HepG2 (cell line): ENCODE measurements around the gene CISTR. TPM values are rescaled to one million over a fixed set of nuclear protein-coding genes. Genes with fewer than 3 reads are reported as not detected.

Experiments used
- ATAC-seq: fragments of 200-7000 bp; cut with Tn5 transposase; 3 replicates; pipeline ENCODE4 v1.9.1; 2020; ENCODE audit warnings: mild to moderate bottlenecking, moderate library complexity
- BruUV-seq: library from RNA; stranded (reverse); fragments of 400-500 nt; replicated peaks from 2 replicates; lab custom pipeline; 2021; lab: Mats Ljungman, UMichigan
- CTCF ChIA-PET: fragments of 300-600 bp; formaldehyde crosslinking; extraction: SDS; loops from one replicate; lab custom pipeline; 2021; ENCODE audit warnings: low total read pairs, inconsistent platforms, low intra/inter-chr PET ratio; lab: Yijun Ruan, JAX
- POLR2A ChIA-PET: fragments of 350-600 bp; sonication (Branson Sonifier 250); formaldehyde crosslinking; loops from one replicate; lab custom pipeline; 2020; ENCODE audit warnings: antibody characterized with exemption, inconsistent platforms; lab: Yijun Ruan, JAX
- DNase-seq: peaks from one replicate; pipeline ENCODE4 v3.0.0-alpha.2; 2015; ENCODE audit warnings: low spot score
- FAIRE-seq: peaks from 3 replicates; lab custom pipeline; 2011; peaks lifted over from hg19 to GRCh38; lab: Jason Lieb, UNC
- H2AFZ ChIP-seq: one replicate; pipeline ENCODE4 v1.6.1; 2011; ENCODE audit warnings: low read length, inconsistent platforms
- H3K27ac ChIP-seq: fragments of 300-600 bp; 3 replicates; pipeline ENCODE4 v1.8.0; 2011; ENCODE audit warnings: mixed run types, mild to moderate bottlenecking, mixed read lengths, low read length, inconsistent platforms; ENCODE audit not compliant: insufficient read depth; ENCODE audit errors: extremely low read length
- H3K27me3 ChIP-seq, 2 experiments: fragments of 200-600 bp in 1 of 2; 2 replicates in 1 of 2; 3 replicates in 1 of 2; pipeline versions ENCODE4 v1.6.0 to v1.8.0; 2011; ENCODE audit warnings: low read length in 2 of 2, mild to moderate bottlenecking in 2 of 2, moderate library complexity in 2 of 2, inconsistent platforms in 1 of 2; ENCODE audit not compliant: insufficient read depth in 2 of 2, control insufficient read depth in 1 of 2
- H3K36me3 ChIP-seq, 2 experiments: fragments of 200-600 bp in 1 of 2; replicated peaks in 1 of 2; 2 replicates in 1 of 2; 3 replicates in 1 of 2; pipeline versions ENCODE4 v1.5.1 to v1.8.0; 2011; ENCODE audit warnings: low read length in 2 of 2, inconsistent platforms in 1 of 2; ENCODE audit not compliant: insufficient read depth in 2 of 2, control insufficient read depth in 1 of 2
- H3K4me1 ChIP-seq: 2 replicates; pipeline ENCODE4 v1.5.1; 2012; ENCODE audit warnings: low read length, inconsistent platforms; ENCODE audit not compliant: insufficient read depth
- H3K4me2 ChIP-seq: 2 replicates; pipeline ENCODE4 v1.6.0; 2011; ENCODE audit warnings: low read depth, low read length, inconsistent platforms
- H3K4me3 ChIP-seq, 3 experiments: fragments of 200-600 bp in 1 of 3; sonication (generic), shearing (Covaris generic) in 1 of 3; replicated peaks in 1 of 3; 2 replicates each; pipeline ENCODE4 v1.5.1; 2011 to 2016; ENCODE audit warnings: low read length in 3 of 3, inconsistent platforms in 2 of 3, low read depth in 2 of 3, mild to moderate bottlenecking in 2 of 3, control low read depth in 1 of 3, mixed read lengths in 1 of 3; ENCODE audit not compliant: insufficient read depth in 1 of 3
- H3K79me2 ChIP-seq: one replicate; pipeline ENCODE4 v1.6.1; 2011; ENCODE audit warnings: low read length, inconsistent platforms; ENCODE audit not compliant: insufficient read depth
- H3K9ac ChIP-seq: 2 replicates; pipeline ENCODE4 v1.6.0; 2011; ENCODE audit warnings: mild to moderate bottlenecking, low read depth, low read length, inconsistent platforms; ENCODE audit not compliant: insufficient read depth
- H3K9me3 ChIP-seq: 2 replicates; pipeline ENCODE4 v1.5.1; 2012; ENCODE audit warnings: mild to moderate bottlenecking, low read length
- H4K20me1 ChIP-seq: 2 replicates; pipeline ENCODE4 v1.6.0; 2011; ENCODE audit warnings: inconsistent platforms, mild to moderate bottlenecking, low read length, moderate library complexity; ENCODE audit not compliant: insufficient read depth
- ARNT2 ChIP-seq: sonication (generic); formaldehyde crosslinking; IDR thresholded peaks from 2 replicates; pipeline ENCODE4 v1.8.0; 2022; ENCODE audit warnings: mild to moderate bottlenecking, low read depth, missing genetic modification reagents, moderate library complexity
- HNRNPH1 ChIP-seq: fragments of 200-400 bp; formaldehyde crosslinking; optimal IDR thresholded peaks from 2 replicates; pipeline ENCODE3; 2017; ENCODE audit warnings: mild to moderate bottlenecking, low read depth, low read length
- MEIS2 ChIP-seq: sonication (generic); formaldehyde crosslinking; IDR thresholded peaks from 2 replicates; pipeline ENCODE4 v1.9.0; 2021; ENCODE audit warnings: mild to moderate bottlenecking, missing genetic modification reagents
- SAFB2 ChIP-seq: sonication (generic); formaldehyde crosslinking; IDR thresholded peaks from 2 replicates; pipeline ENCODE4 v1.5.1; 2020; ENCODE audit warnings: missing genetic modification reagents, low read depth, mild to moderate bottlenecking, borderline replicate concordance
- SMC3 ChIP-seq: IDR thresholded peaks from 2 replicates; pipeline ENCODE4 v1.6.1; 2011; ENCODE audit warnings: low read length, improper control_type of control experiment
- SRSF4 ChIP-seq: fragments of 200-400 bp; formaldehyde crosslinking; IDR thresholded peaks from one replicate; pipeline ENCODE4 v1.6.1; 2018; ENCODE audit warnings: mild to moderate bottlenecking, low read depth, low read length, moderate library complexity; ENCODE audit not compliant: poor library complexity, severe bottlenecking
- ZNF263 ChIP-seq: sonication (generic); formaldehyde crosslinking; IDR thresholded peaks from 2 replicates; pipeline ENCODE4 v1.4.0; 2020; ENCODE audit warnings: missing genetic modification reagents
- ZNF782 ChIP-seq: sonication (generic); formaldehyde crosslinking; IDR thresholded peaks from 2 replicates; pipeline ENCODE4 v1.4.0; 2020; ENCODE audit warnings: missing genetic modification reagents, mild to moderate bottlenecking, borderline replicate concordance
- WGBS: methylation state at CpG from one replicate; pipeline ENCODE4 v1.1.6; 2017; ENCODE audit warnings: low lambda C conversion rate; 5-methylcytosine and 5-hydroxymethylcytosine counted together
- in situ Hi-C: cut with HindIII; loops from 2 replicates; pipeline ENCODE4 v1.10.0; 2017; ENCODE audit warnings: low pct_unique_long_range_greater_than_20kb; ENCODE audit not compliant: extremely low pct_ligation_motif_present
- intact Hi-C: fragments of 100-400 bp; cut with micrococcal nuclease; formaldehyde crosslinking; loops from one replicate; pipeline ENCODE4 v1.10.0; 2022; ENCODE audit not compliant: unreplicated experiment
- polyA plus RNA-seq, 8 experiments: library from polyadenylated mRNA; depleted of rRNA in 3 of 8; stranded (reverse) in 7 of 8; unstranded in 1 of 8; fragments of >200 nt; fragmentation: Illumina TruSeq in 4 of 8; extraction: Trizol in 4 of 8; gene quantifications; 2 replicates each; pipeline versions ENCODE4 v1.2.1 to v1.2.3, GENCODE V29; 2011 to 2016; ENCODE audit warnings: low read depth in 4 of 8, missing spikeins in 1 of 8, mixed read lengths in 1 of 8; ENCODE audit not compliant: insufficient read depth in 1 of 8
- total RNA-seq, 5 experiments: library from RNA; depleted of rRNA; stranded (reverse); fragments of >200 nt; fragmentation: Illumina TruSeq; extraction: Trizol; gene quantifications; 2 replicates each; pipeline ENCODE4 v1.2.3, GENCODE V29; 2016; ENCODE audit warnings: low read depth in 1 of 5
- TF ChIP-seq, protein P1 (sequence below): sonication (generic); formaldehyde crosslinking; conservative IDR thresholded peaks from 2 replicates; pipeline ENCODE4 v1.4.0; 2020; ENCODE audit warnings: missing genetic modification reagents
- TF ChIP-seq, protein P2 (sequence below): sonication (generic); formaldehyde crosslinking; IDR thresholded peaks from 2 replicates; pipeline ENCODE4 v1.5.1; 2020; ENCODE audit warnings: missing genetic modification reagents, mild to moderate bottlenecking, borderline replicate concordance
- TF ChIP-seq, protein P3 (sequence below): sonication (generic); formaldehyde crosslinking; IDR thresholded peaks from 2 replicates; pipeline ENCODE4 v1.4.0; 2020; ENCODE audit warnings: low read depth, mild to moderate bottlenecking, missing genetic modification reagents

Gene CISTR
- total and polyA plus RNA-seq, 2 of the 13 experiments (the other 11 are each of a cell fraction or from before 2014, with no cell fraction given), result not detected

DNA sequence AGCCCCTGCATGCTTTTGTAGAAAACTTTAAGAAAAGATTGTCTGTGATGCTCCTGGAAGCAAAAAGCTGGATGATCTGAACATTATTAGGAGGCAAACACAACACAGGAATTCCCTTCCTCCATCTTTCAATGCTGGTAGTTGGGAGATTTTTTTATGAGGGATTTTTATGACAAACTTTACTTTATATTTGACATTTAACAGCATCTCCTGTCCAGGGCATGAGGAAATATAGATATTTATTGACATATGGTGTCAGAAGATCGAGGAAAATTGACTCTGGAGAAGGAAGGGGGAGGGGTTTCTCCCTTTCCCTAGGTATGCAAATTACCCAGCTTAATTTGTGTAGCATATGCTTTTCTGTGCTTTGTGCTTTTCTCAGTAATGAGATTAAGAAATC is 37.8 kb upstream of the CISTR start (continued):
- TF ChIP-seq, protein P1, sequence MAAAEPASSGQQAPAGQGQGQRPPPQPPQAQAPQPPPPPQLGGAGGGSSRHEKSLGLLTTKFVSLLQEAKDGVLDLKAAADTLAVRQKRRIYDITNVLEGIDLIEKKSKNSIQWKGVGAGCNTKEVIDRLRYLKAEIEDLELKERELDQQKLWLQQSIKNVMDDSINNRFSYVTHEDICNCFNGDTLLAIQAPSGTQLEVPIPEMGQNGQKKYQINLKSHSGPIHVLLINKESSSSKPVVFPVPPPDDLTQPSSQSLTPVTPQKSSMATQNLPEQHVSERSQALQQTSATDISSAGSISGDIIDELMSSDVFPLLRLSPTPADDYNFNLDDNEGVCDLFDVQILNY (CRISPR knock-in tag), result no peak
- no peak for TF ChIP-seq SAFB2 (CRISPR knock-in tag)

DNA sequence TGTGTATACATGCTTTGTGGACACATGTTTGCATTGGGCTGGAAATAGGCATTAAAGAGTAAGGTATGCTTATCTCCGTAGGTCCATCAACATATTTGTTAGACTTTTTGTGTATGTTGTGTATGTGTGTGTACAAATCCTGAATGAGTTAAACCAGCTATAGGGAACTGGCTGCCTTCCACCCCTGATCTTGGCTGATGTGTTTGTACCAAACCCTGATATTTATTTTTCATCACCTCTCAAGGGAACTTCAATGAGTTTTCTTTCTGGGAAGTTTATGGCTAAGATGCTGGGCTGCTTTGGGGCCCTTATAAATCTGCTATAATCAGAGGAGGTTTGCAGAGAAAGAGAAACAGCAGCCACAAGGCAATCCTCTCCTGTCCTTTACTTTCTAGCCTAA is 37.1 kb upstream of the CISTR start:
- H3K79me2 ChIP-seq, result no peaks in the 10 kb centered on the region
- H2AFZ ChIP-seq, result no peak overlapping the region
- in situ Hi-C loops, result loop anchor here (25.0 kb wide), 1 partner anchor 148 kb away; the partner anchor contains the start of gene HOXC13
- POLR2A ChIA-PET, result no interaction called here
- intact Hi-C loops, result no loop called here
- no peaks in the 10 kb centered on the region for H4K20me1 ChIP-seq
- no peak for FAIRE-seq
- no peak overlapping the region for H3K4me3 ChIP-seq
- no peaks in the 10 kb centered on the region for H3K4me1 ChIP-seq
- no peak overlapping the region for H3K27ac ChIP-seq
- ATAC-seq, result no peak
- peaks cover 0 to 11% of the 10 kb centered on the region in 2 experiments; a peak in 3 of 5 replicates for H3K27me3 ChIP-seq
- H3K36me3 ChIP-seq, result no peaks in the 10 kb centered on the region
- no peak for TF ChIP-seq ZNF782 (CRISPR knock-in tag)
- 0% methylated on average over 1 of the region's 1 CpG for WGBS
- CTCF ChIA-PET, result no interaction called here
- H3K9me3 ChIP-seq, result no peaks in the 10 kb centered on the region
- no peak overlapping the region for H3K4me2 ChIP-seq
- BruUV-seq, result no TSS peak
- H3K9ac ChIP-seq, result no peak overlapping the region
- no peak for DNase-seq

DNA sequence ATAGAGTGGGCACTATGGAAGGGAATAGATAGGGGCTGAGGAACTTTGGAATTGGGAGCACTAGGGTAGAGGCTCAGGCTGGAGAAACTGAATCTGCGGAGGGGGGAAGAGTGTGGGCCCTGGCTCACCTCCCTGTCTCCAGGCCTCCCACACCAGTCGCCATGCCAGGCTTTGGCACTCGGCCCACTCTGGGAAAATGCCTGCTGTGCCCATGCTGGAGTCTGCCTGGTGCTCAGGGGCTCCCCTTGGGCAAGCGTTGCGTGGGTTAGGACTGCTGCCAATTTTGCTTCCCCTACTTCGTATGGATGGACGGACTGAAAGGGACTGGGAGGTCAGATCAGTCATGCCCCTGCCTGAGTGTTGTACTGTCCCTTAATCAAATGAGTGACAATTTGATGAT is 34.6 kb upstream of the CISTR start:
- Histone ChIP-seq H3K9me3 (no peaks in the 10 kb centered on the region), H3K27ac (no peak overlapping the region), H4K20me1 (no peaks in the 10 kb centered on the region), H3K9ac (no peak overlapping the region), H2AFZ (no peak overlapping the region), H3K79me2 (no peaks in the 10 kb centered on the region), H3K36me3 (no peaks in the 10 kb centered on the region), H3K4me2 (no peak overlapping the region), H3K27me3 (peaks cover 0 to 20% of the 10 kb centered on the region in 2 experiments; a peak in 3 of 5 replicates), H3K4me3 (no peak overlapping the region), H3K4me1 (no peaks in the 10 kb centered on the region)
- POLR2A ChIA-PET, result no interaction called here
- no peak for DNase-seq
- no TSS peak for BruUV-seq
- ATAC-seq, result no peak
- CTCF ChIA-PET, result no interaction called here
- 12% methylated on average over 5 of the region's 7 CpGs for WGBS
- FAIRE-seq, result no peak
- in situ Hi-C loops (loop anchor here (25.0 kb wide), 1 partner anchor 151 kb away; the partner anchor contains the start of gene HOXC13), intact Hi-C loops (no loop called here)
- no peak for TF ChIP-seq SRSF4
- TF ChIP-seq ARNT2, result no peak
- TF ChIP-seq, protein P2, sequence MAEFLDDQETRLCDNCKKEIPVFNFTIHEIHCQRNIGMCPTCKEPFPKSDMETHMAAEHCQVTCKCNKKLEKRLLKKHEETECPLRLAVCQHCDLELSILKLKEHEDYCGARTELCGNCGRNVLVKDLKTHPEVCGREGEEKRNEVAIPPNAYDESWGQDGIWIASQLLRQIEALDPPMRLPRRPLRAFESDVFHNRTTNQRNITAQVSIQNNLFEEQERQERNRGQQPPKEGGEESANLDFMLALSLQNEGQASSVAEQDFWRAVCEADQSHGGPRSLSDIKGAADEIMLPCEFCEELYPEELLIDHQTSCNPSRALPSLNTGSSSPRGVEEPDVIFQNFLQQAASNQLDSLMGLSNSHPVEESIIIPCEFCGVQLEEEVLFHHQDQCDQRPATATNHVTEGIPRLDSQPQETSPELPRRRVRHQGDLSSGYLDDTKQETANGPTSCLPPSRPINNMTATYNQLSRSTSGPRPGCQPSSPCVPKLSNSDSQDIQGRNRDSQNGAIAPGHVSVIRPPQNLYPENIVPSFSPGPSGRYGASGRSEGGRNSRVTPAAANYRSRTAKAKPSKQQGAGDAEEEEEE (CRISPR knock-in tag), result no peak
- TF ChIP-seq, protein P3, sequence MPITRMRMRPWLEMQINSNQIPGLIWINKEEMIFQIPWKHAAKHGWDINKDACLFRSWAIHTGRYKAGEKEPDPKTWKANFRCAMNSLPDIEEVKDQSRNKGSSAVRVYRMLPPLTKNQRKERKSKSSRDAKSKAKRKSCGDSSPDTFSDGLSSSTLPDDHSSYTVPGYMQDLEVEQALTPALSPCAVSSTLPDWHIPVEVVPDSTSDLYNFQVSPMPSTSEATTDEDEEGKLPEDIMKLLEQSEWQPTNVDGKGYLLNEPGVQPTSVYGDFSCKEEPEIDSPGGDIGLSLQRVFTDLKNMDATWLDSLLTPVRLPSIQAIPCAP, result no peak
- no peak for TF ChIP-seq SMC3
- no peak for TF ChIP-seq HNRNPH1
- no peak for TF ChIP-seq MEIS2 (CRISPR knock-in tag)
- TF ChIP-seq ZNF263, result no peak
